GM19468 (cell line): ENCODE measurements around the gene GJB6.

ENCODE experiments used
- ATAC-seq: cut with Tn5 transposase; IDR thresholded peaks from one replicate; pipeline ENCODE4 v1.9.1; 2021; ENCODE audit warnings: mild to moderate bottlenecking, moderate library complexity, moderate number of reproducible peaks; ENCODE audit not compliant: unreplicated experiment; ENCODE audit errors: extremely low read depth

Gene GJB6

GRCh38 chr13:20230913-20231838, 943 bp downstream of the GJB6 start:
- ATAC-seq = no peak

- ATAC-seq = no peak
These were observed 4.4 kb downstream of the GJB6 start for GRCh38 chr13:20227730-20228129.

- ATAC-seq = no peak
These were observed 4.8 kb downstream of the GJB6 start for GRCh38 chr13:20227288-20227687.

DNA sequence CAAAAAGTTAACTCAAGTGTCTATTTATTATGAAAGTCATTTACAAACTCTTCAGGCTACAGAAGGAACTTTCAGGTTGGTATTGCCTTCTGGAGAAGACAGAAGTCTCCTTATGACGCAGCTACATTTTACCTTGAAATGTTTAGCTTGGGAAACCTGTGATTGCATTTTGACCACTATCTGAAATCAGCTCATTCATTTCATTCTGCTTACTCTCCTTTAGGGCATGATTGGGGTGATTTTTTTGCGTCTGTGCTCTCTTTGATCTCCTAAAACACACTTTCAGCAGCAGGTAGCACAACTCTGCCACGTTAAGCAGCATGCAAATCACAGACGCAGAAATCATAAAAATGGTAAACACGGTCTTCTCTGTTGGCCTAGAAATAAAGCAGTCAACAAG, 9.6 kb downstream of the GJB6 start:
- ATAC-seq = no peak

DNA sequence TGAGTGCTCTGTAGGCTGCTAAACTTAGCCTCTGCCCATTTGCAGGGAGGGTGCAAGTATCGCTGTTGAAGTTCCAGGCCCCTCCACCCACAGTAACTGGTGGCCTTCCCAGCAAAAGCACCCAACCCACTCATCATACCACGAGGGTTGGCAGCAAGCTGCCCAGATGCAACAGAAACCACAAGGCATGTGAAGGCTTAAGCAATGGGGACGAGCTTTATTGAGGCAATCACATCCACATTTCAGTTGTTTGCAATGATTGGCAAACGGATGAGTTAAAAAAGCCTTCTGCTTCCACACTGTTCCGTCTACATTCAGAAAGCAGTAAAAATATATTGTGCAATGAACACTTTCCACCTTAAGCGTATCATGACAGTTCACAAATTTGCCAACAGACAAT, 10.3 kb downstream of the GJB6 start:
- ATAC-seq = no peak

DNA sequence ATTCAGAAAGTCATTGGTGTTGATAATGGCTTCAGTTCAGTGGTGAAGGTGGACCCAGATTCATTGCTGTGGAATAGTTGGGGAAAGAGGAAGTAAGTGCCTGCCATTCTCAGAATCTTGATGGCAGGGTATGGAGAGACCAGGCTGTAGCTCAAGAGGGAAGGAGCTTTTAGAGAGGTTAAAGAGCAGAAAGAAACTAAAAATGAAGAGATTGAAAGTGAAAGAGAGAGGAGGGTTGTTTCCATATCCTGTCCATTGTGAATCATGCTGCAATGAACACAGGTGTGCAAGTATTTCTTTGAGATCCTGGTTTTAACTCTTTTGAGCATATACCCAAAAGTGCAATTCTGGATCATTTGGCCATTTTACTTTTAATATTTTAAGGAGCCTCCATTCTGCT, 12.5 kb downstream of the GJB6 start:
- peak; percentile 61 for ATAC-seq

- no peak for ATAC-seq
These were observed 15.0 kb downstream of the GJB6 start for GRCh38 chr13:20217168-20217567.

DNA sequence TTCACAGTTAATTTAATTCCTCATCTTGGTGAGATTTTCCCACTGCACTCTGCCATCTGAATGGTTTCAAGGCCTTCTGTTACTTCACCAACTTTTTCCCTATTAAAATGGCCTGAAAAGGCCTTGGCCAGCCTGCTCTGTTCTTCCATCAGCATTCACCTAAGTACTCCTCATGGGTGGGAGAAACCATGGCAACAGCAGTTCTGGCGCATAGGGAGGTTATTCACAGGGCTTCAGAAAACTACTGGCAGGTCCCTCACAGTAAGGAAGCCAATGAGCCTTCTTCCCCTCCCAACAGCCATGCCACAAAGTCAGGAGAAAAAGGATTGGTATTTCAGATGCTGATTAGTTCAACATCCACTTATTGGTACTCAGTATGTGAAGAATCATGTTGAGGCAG, 22.2 kb downstream of the GJB6 start:
- no peak for ATAC-seq

- ATAC-seq = no peak
These were observed 25.4 kb downstream of the GJB6 start for GRCh38 chr13:20206698-20207235.

DNA sequence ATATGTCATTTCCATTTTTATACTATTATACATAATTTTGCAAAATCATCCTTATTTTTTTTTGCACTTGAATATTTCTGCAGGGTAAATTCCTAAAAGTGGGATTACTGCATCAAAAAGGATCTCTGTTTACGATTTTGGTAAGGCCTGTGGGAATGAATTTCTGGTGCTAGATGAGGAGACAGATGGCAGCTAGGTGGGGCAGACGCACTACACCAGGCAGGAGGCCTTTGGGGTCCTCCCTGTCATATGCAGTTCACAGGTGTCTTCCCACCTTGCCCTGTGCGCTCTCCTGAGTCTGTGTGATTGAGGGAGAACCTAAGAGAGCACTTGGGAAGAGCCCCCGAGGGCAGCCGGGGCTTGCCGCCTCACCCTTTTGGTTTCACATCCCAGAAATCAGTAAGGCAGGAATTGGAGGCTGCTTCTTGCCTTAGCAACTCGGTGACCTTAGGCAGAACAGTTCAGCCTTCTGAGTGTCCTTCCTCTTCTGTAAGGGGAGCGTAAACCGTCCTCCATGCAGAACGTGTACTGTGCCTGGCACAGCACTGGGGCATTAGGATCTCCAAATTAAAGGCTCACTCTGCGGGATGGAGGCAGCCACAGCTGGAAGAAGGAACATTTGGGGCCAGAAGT, 25.9 kb downstream of the GJB6 start:
- ATAC-seq = no peak

GRCh38 chr13:20198781-20199180, 33.3 kb downstream of the GJB6 start:
- ATAC-seq = no peak

GRCh38 chr13:20197361-20197834, 34.7 kb downstream of the GJB6 start:
- ATAC-seq = no peak

DNA sequence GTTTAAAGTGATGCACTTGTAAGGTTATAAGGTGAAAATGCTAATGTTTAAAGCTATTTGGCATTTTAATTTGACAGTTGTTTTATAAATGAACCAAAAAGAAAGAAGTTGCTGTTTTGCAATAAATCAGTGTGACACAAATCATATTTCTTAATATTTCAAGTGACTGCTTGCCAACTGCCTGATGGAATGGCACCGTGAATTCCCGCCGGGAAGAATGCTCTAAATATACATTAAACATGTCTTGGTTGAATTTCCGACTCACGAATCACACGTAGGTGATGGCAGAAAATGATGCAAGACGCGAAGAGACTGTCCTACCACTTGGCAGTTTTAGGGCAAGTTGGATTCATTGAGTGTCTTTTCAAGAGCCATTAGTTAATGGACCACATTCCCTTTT, 36.3 kb downstream of the GJB6 start:
- no peak for ATAC-seq

DNA sequence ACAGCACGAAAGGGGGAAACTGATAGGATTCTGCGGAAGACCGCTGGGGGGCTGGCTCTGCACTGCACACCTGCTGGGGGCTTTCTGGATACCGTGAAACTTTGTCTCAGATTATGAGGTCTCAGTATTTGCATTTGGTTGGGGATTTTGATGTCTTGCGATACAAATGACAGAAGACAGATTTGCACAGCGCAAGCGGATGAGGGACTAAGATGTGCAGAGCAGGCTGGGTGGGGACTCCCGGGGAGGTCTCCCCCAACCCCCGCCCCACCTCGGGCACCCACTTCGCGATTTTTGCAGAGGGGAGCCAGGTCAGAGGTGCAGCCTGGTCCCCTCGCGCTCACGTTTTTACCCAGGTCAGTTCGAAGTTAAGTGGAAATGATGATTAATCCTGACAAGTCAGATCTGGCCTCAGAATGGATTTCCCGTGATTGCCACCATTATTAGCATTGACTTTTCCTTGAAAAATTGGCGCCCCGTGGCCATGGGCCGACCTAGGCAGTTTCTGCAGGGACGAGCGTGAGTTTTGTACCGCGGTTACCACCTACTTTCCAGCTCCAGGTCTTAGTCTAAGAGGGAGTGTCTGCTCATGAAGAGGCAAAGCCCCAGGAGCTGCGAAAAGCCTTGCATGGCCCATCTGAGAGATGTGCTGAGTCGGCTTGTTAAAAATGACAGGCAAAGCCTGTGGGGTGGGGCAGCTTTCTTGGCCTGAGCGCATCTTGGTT, 38.0 kb downstream of the GJB6 start:
- ATAC-seq = no peak

DNA sequence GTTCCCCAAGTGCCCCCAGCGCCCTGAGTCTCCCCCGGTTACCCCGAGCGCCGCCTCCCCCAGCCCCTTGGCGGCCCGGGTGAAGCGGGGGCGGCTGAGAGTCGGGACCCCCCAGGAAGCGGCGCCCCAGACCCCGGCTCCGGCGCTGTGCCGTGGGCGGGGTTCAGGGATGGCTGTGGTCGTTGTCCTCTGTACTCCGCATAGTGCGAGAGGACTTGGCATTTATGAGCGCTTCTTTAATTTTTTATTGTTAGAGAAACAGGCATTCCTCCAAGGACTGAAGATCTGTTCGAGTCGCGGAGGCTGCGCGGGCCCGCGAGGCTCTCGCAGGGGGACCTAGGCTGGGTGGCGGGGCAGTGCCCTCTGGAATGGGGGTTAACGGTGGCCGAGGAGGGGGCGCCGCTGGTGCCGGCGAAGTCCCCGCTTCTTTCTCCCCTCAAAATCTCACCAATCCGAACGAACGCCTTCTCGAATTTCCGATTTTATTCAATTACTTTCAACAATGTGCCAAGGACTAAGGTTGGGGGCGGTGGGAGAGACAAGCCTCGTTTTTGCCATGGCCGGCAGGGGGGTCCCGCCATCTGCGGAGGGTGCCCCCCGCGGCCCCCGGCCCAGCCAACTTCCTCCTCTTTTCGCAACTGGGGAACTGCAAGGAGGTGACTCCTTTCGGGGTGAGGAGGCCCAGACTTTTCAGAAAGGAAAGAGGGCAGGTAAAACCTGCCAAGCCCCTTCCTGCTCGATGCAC, 38.8 kb downstream of the GJB6 start:
- ATAC-seq = no peak

- ATAC-seq = no peak
These were observed 39.3 kb downstream of the GJB6 start, which contains the start of gene GJB2 for GRCh38 chr13:20192836-20193161. Gene GJB2, minus strand, starts transcription at chr13:20192938. Its CDS starts 3,357 bp downstream, at chr13:20189581.

- no peak for ATAC-seq
These were observed 39.8 kb downstream of the GJB6 start for GRCh38 chr13:20192158-20192835.

GRCh38 chr13:20191311-20192157, 40.6 kb downstream of the GJB6 start:
- ATAC-seq = no peak
